K562 (cell line): ENCODE data around the gene PCBP3.

Experiments
- CBX5 ChIP-seq: IDR thresholded peaks from 2 replicates; pipeline ENCODE4 v1.6.1; 2014; ENCODE audit warnings: low read depth, borderline replicate concordance
- ETV6 ChIP-seq, 3 experiments: fragments of 150-350 bp in 1 of 3; sonication (generic) in 1 of 3; formaldehyde crosslinking in 1 of 3; IDR thresholded peaks; 2 replicates each; pipeline versions ENCODE4 v1.6.1 to v1.8.0; 2014 to 2022; ENCODE audit warnings: borderline replicate concordance in 2 of 3, low read depth in 2 of 3, antibody characterized with exemption in 1 of 3, low read length in 1 of 3, mild to moderate bottlenecking in 1 of 3, missing genetic modification reagents in 1 of 3
- NR2C2 ChIP-seq, 2 experiments: fragments of 200-800 bp in 1 of 2; sonication (Bioruptor generic) in 1 of 2; sonication (generic) in 1 of 2; formaldehyde crosslinking in 1 of 2; IDR thresholded peaks; 2 replicates each; pipeline versions ENCODE4 v1.6.1 to v1.8.0; 2016 to 2022; ENCODE audit warnings: mild to moderate bottlenecking in 1 of 2, missing compliant biosample characterization in 1 of 2, missing genetic modification characterization in 1 of 2, missing genetic modification reagents in 1 of 2
- TSC22D4 ChIP-seq: fragments of 450-650 bp; IDR thresholded peaks from 2 replicates; pipeline ENCODE4 v1.6.1; 2016; ENCODE audit warnings: missing genetic modification characterization, missing biosample characterization, control low read depth
- U2AF2 ChIP-seq: fragments of 200-400 bp; formaldehyde crosslinking; optimal IDR thresholded peaks from 2 replicates; pipeline ENCODE3; 2017; ENCODE audit warnings: low read depth, mild to moderate bottlenecking, low read length
- ZBTB8A ChIP-seq: fragments of 450-650 bp; IDR thresholded peaks from 2 replicates; pipeline ENCODE4 v1.6.1; 2018; ENCODE audit warnings: mild to moderate bottlenecking, moderate library complexity; ENCODE audit not compliant: partially characterized antibody
- ZNF146 ChIP-seq: IDR thresholded peaks from one replicate; pipeline ENCODE4 v1.6.1; 2018; ENCODE audit warnings: missing compliant biosample characterization; ENCODE audit not compliant: unreplicated experiment
- ZNF766 ChIP-seq: fragments of 200-800 bp; sonication (Bioruptor generic); conservative IDR thresholded peaks from 2 replicates; pipeline ENCODE4 v1.6.1; 2016; ENCODE audit warnings: missing genetic modification characterization, missing compliant biosample characterization
- TF ChIP-seq, protein P1 (sequence below): fragments of 250-450 bp; sonication (Bioruptor Pico); IDR thresholded peaks from 2 replicates; pipeline ENCODE4 v1.5.0; 2021
- TF ChIP-seq, protein P2 (sequence below): sonication (generic); formaldehyde crosslinking; IDR thresholded peaks from 2 replicates; pipeline ENCODE4 v1.8.1; 2023; ENCODE audit warnings: mild to moderate bottlenecking, missing genetic modification reagents, moderate library complexity
- TF ChIP-seq, protein P3 (sequence below): sonication (generic); formaldehyde crosslinking; IDR thresholded peaks from 2 replicates; pipeline ENCODE4 v1.8.0; 2022; ENCODE audit warnings: mild to moderate bottlenecking, missing genetic modification reagents
- TF ChIP-seq, protein P4 (sequence below), 3 experiments: IDR thresholded peaks in 2 of 3; conservative IDR thresholded peaks in 1 of 3; 2 replicates each; pipeline ENCODE4 v1.5.1; 2011 to 2012; ENCODE audit warnings: low read length in 3 of 3, mild to moderate bottlenecking in 3 of 3, control low read depth in 2 of 3, improper control_type of control experiment in 1 of 3, inconsistent platforms in 1 of 3, low read depth in 1 of 3, mixed read lengths in 1 of 3, moderate library complexity in 1 of 3; ENCODE audit not compliant: insufficient read depth in 2 of 3
- TF ChIP-seq, protein P5 (sequence below): sonication (generic); formaldehyde crosslinking; IDR thresholded peaks from 2 replicates; pipeline ENCODE4 v1.9.0; 2022; ENCODE audit warnings: mild to moderate bottlenecking, missing genetic modification reagents

DNA sequence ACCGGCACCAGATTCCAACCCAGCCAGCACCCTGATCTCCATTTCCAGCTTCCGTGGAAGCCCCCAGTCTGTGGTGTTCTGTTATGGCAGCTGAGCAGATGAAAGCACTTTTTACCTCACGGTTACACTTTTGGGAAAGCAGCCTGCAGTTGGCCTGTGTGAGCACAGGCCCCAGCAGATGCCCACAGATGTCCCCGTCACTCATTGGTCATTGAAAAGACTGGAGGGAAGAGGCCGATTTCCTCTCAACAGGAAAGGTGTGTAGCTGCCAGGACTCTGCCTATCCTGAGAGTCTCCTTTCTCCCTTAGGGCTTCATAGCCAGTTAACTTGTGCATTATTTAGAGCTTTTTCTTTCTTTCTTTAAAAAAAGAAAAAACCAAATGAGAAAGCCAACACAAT lies 123.0 kb downstream of the PCBP3 start:
- TF ChIP-seq, protein P1, sequence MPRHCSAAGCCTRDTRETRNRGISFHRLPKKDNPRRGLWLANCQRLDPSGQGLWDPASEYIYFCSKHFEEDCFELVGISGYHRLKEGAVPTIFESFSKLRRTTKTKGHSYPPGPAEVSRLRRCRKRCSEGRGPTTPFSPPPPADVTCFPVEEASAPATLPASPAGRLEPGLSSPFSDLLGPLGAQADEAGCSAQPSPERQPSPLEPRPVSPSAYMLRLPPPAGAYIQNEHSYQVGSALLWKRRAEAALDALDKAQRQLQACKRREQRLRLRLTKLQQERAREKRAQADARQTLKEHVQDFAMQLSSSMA (CRISPR knock-in tag): no peak
- TF ChIP-seq, protein P2, sequence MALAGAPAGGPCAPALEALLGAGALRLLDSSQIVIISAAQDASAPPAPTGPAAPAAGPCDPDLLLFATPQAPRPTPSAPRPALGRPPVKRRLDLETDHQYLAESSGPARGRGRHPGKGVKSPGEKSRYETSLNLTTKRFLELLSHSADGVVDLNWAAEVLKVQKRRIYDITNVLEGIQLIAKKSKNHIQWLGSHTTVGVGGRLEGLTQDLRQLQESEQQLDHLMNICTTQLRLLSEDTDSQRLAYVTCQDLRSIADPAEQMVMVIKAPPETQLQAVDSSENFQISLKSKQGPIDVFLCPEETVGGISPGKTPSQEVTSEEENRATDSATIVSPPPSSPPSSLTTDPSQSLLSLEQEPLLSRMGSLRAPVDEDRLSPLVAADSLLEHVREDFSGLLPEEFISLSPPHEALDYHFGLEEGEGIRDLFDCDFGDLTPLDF: no peak
- TF ChIP-seq NR2C2 (CRISPR knock-in tag; IDR thresholded peaks at IDR 0.05): no peak
- TF ChIP-seq NR2C2 (tag; IDR thresholded peaks at IDR 0.05): no peak
- no peak for TF ChIP-seq U2AF2
- TF ChIP-seq, protein P3, sequence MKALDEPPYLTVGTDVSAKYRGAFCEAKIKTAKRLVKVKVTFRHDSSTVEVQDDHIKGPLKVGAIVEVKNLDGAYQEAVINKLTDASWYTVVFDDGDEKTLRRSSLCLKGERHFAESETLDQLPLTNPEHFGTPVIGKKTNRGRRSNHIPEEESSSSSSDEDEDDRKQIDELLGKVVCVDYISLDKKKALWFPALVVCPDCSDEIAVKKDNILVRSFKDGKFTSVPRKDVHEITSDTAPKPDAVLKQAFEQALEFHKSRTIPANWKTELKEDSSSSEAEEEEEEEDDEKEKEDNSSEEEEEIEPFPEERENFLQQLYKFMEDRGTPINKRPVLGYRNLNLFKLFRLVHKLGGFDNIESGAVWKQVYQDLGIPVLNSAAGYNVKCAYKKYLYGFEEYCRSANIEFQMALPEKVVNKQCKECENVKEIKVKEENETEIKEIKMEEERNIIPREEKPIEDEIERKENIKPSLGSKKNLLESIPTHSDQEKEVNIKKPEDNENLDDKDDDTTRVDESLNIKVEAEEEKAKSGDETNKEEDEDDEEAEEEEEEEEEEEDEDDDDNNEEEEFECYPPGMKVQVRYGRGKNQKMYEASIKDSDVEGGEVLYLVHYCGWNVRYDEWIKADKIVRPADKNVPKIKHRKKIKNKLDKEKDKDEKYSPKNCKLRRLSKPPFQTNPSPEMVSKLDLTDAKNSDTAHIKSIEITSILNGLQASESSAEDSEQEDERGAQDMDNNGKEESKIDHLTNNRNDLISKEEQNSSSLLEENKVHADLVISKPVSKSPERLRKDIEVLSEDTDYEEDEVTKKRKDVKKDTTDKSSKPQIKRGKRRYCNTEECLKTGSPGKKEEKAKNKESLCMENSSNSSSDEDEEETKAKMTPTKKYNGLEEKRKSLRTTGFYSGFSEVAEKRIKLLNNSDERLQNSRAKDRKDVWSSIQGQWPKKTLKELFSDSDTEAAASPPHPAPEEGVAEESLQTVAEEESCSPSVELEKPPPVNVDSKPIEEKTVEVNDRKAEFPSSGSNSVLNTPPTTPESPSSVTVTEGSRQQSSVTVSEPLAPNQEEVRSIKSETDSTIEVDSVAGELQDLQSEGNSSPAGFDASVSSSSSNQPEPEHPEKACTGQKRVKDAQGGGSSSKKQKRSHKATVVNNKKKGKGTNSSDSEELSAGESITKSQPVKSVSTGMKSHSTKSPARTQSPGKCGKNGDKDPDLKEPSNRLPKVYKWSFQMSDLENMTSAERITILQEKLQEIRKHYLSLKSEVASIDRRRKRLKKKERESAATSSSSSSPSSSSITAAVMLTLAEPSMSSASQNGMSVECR: no peak
- no peak for TF ChIP-seq ZNF146 (CRISPR knock-in tag)
- TF ChIP-seq ZBTB8A: no peak
- TF ChIP-seq, protein P4, sequence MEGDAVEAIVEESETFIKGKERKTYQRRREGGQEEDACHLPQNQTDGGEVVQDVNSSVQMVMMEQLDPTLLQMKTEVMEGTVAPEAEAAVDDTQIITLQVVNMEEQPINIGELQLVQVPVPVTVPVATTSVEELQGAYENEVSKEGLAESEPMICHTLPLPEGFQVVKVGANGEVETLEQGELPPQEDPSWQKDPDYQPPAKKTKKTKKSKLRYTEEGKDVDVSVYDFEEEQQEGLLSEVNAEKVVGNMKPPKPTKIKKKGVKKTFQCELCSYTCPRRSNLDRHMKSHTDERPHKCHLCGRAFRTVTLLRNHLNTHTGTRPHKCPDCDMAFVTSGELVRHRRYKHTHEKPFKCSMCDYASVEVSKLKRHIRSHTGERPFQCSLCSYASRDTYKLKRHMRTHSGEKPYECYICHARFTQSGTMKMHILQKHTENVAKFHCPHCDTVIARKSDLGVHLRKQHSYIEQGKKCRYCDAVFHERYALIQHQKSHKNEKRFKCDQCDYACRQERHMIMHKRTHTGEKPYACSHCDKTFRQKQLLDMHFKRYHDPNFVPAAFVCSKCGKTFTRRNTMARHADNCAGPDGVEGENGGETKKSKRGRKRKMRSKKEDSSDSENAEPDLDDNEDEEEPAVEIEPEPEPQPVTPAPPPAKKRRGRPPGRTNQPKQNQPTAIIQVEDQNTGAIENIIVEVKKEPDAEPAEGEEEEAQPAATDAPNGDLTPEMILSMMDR (IDR thresholded peaks at IDR 0.05 in 2 of 3, conservative IDR thresholded peaks at IDR 0.05 in 1 of 3; ENCODE audit: insufficient read depth in 2 of 3, low read depth in 1 of 3, low read length in 3 of 3): no peak
- TF ChIP-seq TSC22D4: no peak
- TF ChIP-seq, protein P5, sequence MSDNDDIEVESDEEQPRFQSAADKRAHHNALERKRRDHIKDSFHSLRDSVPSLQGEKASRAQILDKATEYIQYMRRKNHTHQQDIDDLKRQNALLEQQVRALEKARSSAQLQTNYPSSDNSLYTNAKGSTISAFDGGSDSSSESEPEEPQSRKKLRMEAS: no peak
- TF ChIP-seq ETV6 (IDR thresholded peaks at IDR 0.05; ENCODE audit: borderline replicate concordance in 1 of 2, low read depth in 2 of 2, low read length in 1 of 2): no peak
- TF ChIP-seq ETV6 (CRISPR knock-in tag; IDR thresholded peaks at IDR 0.05; ENCODE audit: borderline replicate concordance): no peak
- no peak for TF ChIP-seq CBX5
- TF ChIP-seq ZNF766 (CRISPR knock-in tag): no peak
